ENCODE results near the gene CENPF.

DNA sequence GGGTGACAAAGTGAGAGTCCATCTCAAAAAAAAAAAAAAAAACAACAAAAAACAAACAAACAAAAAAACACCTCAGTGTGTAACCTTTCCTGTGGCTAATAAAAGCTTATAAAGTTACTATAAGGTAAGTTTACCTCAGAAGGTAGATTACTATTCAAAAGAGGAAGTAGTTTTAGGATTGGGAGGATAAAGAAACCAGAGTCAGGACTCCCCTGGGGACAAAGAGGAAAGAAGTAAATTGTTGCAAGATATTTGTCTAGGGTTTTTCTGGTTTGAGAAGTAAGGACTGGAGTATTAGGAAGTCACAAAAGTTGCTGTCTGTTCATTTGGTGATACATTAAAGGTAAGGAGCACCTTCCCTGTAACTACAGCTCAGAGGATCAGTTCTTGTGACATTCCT is 23.8 kb upstream of the CENPF start:
- TF ChIP-seq CTCF (IDR thresholded peaks at IDR 0.05; ENCODE audit: low read depth, low read length, poor library complexity, severe bottlenecking) = no peak
- no peak for TF ChIP-seq EZH2phosphoT487 (IDR thresholded peaks at IDR 0.05; ENCODE audit: borderline replicate concordance, low read length)
